Measurements from ENCODE around the gene NLRP9.

GRCh38 chr19:55723491-55723890 is 14.7 kb downstream of the NLRP9 start:
- TF ChIP-seq SIN3A (IDR thresholded peaks at IDR 0.05; ENCODE audit: borderline replicate concordance, insufficient read depth, low read length), result no peak
- TF ChIP-seq TAF1 (IDR thresholded peaks at IDR 0.05; ENCODE audit: borderline replicate concordance, insufficient read depth, low read length), result no peak
- no peak for TF ChIP-seq POLR2AphosphoS5 (IDR thresholded peaks at IDR 0.05; ENCODE audit: low read depth, low read length)
- TF ChIP-seq REST (IDR thresholded peaks at IDR 0.05; ENCODE audit: insufficient read depth in 1 of 2, low read depth in 2 of 2, low read length in 2 of 2), result no peak
- TF ChIP-seq FOXP2 (optimal IDR thresholded peaks at IDR 0.05; ENCODE audit: borderline replicate concordance, extremely low read depth, extremely low read length, insufficient read depth), result no peak
